DMS 273 treated with DMSO at 0.1 percent for 48 hours (cell line): ENCODE results near the gene KNG1.
"Not testable (repeated sequence)": the region's sequence is repeated elsewhere in the genome, so short reads cannot be mapped to it uniquely, and the experiment has no call there.

Experiments
- DNase-seq: peaks from one replicate; lab custom pipeline; 2025; lab: John Stamatoyannopoulos, UW

Gene KNG1

DNA sequence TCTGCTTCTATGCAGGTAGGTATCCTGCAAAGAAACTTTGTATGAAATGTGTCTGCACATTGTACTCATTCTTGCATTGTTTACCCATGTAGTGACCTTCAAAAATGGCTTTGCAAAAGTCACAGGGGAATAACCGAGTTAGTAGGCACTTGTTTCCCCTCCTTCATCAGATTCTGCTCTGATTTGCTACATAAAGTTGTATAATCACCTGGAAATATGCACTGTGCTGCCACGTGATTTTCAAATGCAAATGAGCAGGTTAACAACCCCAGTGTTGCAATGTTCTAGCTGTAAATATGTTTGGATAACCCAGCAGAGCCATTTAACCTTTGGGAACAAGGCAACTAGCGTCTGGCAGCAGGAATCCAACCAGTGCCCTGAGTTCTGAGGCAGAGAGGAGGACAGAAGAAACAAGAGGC is at the start of gene KNG1:
Gene KNG1 (plus strand): TSS at position 321 of the 419 bp plus-strand sequence. CDS start 184 bp downstream, outside the sequence.
- DNase-seq, result no peak

DNA sequence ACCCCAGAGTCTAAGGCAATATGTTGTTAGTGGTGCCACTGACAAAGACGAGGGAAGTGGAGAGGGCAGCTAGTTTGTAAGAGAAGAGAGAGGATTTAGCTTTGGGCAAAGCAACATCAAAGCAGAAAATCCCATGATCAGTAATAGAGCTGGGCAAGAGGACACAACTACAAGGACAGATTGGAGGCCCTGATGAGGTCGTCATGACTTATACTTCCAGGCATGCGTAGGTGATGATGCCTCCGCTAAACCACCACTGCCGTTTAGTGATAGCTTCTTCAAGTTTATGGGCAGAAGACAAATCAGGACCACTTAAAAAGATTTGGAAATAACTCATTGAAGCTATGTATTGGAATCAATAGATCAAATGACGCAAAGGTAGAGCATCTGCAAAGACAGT is 48.7 kb upstream of the KNG1 start:
- no peak for DNase-seq

DNA sequence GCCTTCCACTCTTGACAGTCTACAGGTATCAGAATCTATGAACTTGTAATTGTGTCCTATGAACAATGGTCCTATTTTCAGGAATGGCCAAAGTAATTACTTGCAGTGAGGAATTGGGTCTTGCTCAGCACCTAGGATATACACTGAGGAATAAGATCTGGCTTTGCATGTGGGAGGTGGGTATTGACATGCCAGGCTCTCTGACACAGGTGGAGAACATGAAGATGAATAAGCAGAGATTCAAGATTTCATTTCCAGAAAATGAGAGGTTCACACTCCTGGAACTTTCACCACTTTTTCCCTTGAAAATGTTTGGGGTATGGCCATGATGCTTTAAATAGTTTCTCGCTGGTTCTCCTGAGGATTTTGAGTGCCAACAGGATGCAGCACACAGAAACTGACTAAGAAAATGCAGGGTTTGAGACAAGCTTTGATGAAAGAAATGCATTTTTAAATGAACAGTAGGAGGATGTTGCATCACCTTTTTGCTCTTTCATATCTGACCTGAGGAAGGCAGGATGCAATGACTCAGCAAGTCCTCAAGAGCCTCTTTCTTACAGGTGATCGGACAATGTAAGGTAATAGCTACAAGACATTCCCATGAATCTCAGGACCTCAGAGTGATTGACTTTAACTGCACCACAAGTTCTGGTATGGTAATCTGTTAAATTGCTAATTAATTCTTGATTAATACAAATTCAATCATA is 47.6 kb upstream of the KNG1 start:
- DNase-seq, result no peak

GRCh38 chr3:186670155-186670554 is 47.0 kb upstream of the KNG1 start:
- DNase-seq, result no peak

GRCh38 chr3:186671051-186671450 is 46.1 kb upstream of the KNG1 start:
- no peak for DNase-seq

GRCh38 chr3:186678604-186679003 is 38.6 kb upstream of the KNG1 start:
- no peak for DNase-seq

DNA sequence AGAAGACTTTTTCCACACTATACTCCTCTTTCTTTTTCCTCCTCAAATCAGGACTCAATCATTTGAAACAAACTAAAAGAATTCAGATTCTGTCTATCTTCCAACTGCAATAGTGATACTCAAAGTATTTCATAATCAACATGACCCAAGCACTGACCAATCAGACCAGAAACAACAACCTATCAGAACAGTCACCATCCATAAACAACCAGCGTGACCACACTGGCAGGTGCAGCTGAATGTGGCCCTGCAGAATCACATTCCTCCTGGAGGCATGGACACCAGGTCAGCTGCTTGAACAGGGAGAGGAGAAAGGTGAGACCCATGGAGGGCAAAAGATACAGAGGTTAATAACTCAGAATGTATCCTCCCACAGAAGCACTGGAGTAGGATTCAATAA is 38.0 kb upstream of the KNG1 start:
- no peak for DNase-seq

DNA sequence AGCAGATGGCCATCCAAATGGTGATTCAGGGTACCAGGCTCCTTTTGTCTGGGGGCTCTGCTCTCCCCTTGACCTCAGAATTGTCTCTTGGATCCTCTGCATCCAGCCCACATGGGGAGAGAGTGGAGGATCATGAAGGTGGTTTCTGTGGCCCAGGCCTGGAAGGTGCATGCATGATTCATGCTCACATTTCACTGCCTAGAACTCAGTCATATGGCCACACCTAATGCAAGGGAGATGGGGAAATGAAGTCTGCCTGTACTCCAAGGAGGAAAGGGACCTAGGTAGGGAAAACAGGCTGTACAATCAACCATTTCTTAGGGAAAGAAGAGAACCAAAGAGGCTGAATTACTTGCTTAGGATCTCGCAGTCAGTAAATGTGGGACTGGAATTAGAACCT is 36.3 kb upstream of the KNG1 start:
- no peak for DNase-seq

- DNase-seq, result no peak
Observed at GRCh38 chr3:186682812-186683211, 34.3 kb upstream of the KNG1 start.

DNA sequence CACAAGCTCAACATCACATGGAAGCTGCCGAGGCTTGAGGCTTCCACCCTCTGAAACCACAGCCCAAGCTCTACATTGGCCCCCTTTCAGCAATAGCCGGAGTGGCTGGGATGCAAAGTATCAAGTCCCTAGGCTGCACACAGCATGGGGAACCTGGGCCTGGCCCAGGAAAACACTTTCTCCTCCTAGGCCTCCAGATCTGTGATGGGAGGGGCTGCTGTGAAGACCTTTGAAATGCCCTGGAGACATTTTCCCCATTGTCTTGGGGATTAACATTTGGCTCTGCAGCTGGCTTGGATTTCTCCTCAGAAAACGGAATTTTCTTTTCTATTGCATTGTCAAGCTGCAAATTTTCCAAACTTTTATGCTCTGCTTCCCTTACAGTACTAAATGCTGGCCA is 33.2 kb upstream of the KNG1 start:
- no peak for DNase-seq

- DNase-seq, result not testable (repeated sequence)
Observed at GRCh38 chr3:186686475-186686874, 30.7 kb upstream of the KNG1 start.

DNA sequence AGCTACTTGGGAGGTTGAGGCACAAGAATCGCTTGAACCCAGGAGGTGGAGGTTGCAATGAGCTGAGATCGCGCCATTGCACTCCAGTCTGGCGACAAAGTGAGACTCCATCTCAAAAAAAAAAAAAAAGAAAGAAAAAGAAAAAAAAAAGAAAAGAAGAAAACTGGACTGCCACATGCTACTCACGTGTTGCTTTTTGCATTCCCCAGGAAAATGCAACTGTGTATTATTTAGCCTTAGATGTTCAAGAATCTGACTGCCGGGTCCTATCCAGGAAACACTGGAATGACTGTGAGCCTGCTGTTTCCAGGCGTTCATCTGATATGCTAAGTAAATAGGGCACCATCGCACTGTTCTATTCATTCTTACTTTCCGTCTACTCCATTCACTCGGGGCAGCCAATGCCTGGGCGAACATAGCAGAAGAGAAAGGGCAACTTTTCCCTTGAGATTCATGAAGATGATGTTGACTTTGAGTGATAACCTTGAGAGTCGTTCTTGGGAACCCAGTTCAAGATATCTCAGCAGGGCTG is 30.0 kb upstream of the KNG1 start:
- DNase-seq, result no peak

GRCh38 chr3:186690304-186690703 is 26.9 kb upstream of the KNG1 start:
- DNase-seq, result not testable (repeated sequence)

DNA sequence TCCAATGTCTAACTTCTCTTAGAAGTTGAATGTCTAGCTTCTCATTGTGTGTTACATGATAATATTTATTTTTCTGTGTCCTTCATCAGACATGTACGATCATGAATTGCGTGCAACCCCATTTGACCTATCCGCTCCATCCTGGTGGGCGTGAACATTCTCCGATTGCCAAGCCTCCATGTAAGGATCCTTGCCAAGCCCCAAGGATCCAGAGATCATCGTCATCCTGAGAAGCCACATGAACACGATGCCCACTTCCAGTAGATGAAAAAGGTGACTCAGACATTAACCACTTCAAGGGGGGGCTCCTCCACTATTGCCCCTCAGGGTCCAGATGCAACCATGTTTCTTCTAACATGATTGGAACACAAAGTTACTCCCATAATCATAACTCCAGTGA is 25.5 kb upstream of the KNG1 start:
- no peak for DNase-seq

DNA sequence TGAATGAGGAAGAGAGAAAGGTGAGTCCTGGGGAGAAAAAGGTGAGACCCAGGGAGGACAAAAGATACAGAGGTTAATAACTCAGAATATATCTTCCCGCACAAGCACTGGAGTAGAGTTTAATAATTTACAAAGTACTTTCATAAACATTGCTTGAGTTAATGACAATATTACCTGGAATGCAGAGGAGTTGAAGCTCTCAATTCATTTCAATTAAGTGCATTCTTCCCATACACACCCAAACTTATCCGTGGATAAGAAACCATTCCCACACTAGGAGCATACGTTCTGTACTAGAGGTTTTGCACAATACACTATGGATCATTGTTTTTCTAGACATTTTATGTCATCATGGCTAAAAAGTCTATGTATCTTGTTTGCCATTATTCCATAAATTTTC is 23.3 kb upstream of the KNG1 start:
- DNase-seq, result no peak

- DNase-seq, result no peak
Observed at GRCh38 chr3:186694288-186695032, 22.7 kb upstream of the KNG1 start.

DNA sequence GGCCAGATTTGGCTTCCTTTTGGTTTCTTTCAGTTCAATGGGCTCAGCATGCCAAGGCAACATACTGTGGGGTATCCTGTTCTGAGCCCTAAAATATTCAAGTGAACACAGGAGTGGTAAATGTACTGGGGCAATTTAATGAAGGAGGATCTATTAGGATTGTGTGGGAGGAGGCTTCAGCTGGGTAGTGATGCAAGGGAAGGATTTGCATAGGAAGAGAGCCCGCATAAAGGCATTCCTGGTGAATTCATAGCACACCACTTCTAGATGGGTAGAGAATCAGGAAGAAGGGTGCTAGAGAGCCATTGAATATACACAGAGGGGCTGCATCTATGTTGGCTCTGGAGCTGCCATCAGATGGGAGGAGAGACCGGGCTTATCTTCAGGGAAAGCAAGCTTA is 20.6 kb upstream of the KNG1 start:
- DNase-seq, result no peak

GRCh38 chr3:186697510-186697909 is 19.6 kb upstream of the KNG1 start:
- DNase-seq, result no peak

GRCh38 chr3:186700267-186700666 is 16.9 kb upstream of the KNG1 start:
- DNase-seq, result no peak

DNA sequence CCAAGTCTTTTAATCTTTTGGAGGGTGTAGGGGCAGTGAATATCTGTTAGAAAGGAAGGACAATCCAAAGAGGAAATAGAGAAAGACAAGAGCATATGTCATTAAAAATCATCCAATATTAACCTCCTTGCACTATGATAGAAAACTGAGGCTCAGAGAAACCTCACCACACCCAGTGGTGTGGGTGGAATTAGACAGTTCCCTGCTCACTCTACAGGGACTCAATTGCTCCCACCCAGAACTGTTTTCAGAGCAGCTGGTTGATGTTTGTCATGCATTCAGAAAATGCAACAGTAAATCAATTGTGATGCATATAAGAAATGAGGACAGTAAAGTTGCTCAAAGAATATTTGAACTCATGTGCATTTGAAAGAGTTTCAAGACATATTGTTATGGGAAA is 14.7 kb upstream of the KNG1 start:
- not testable (repeated sequence) for DNase-seq

DNA sequence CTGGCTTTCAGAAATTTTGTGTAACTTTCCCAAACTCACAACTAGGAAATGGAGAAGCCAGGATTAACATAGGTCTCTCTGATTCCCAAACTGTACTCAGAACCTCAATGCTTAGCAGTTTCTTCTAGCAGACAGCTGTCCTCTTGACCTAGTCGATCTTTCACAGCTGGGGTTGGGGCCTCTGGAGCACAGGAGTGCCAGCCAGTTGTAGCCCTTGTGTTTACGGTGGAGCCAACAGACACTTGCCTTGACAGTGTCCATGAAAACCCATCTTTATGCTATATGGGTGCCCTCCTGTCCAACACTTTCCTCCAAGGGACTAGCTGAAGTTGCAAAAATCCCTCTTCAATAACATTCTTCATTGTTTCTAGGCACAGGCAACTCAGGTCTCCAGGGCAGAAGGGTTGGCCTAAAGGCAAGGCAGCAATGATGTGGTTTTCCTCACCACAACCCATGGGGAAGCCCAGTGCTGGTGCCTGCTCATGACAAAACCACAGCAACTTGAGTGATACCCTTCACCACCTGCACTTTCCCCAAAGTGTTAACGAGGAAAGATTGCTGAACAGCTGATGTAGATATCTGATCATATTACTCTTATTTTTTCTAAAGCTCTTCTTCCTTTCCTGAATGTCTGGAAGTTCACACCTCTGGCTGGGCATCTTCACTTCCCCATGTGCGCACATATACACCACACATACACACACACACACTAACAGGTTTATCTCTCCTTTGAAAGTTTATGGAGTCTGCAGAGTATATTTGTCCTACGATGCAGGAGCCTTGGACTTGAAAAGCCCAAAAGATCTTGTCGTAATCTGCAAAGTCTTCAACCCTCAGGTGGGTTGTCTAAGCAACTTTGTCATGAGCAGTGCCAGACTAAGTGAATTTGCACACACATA is 11.0 kb upstream of the KNG1 start:
- DNase-seq, result no peak

DNA sequence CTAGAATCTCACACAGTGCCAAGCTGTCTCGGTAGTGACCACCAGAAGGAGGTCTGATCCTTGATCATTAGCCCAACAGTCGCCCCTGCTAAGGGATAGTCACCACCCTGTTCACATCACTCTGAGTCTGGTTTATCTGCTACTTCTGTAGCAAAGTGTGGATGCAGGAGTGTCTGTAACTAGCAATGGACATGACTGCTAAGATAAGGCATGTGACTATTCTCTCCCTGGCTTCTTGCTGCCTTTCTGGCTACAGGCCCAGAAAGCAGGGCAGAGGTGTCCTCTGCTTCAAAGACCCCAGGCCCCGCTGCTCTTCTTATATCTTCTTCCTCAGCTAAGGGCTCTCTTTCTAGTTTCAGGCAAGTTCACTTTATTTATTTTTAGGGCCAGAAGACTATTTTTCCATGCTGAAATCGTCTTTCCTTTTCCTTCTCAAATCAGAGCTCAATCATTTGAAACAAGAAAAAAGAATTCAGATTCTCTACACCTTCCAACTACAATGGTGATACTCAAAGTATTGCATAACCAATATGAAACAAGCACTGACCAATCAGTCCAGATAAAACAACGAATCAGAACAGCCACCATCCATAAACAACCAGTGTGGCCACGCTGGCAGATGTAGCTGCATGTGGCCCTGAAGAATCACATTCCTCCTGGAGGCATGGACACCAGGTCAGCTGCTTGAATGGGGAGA is 8.0 kb upstream of the KNG1 start:
- DNase-seq, result no peak
